GM20431 (cell line): ENCODE data around the gene SUSD1.

ENCODE experiments used
- in situ Hi-C: fragments of 300-500 bp; cut with MseI, MboI; formaldehyde crosslinking; loops from one replicate; pipeline ENCODE4 v1.15.0; 2020; ENCODE audit warnings: low sequenced_read_pairs; ENCODE audit not compliant: unreplicated experiment

Gene SUSD1

DNA sequence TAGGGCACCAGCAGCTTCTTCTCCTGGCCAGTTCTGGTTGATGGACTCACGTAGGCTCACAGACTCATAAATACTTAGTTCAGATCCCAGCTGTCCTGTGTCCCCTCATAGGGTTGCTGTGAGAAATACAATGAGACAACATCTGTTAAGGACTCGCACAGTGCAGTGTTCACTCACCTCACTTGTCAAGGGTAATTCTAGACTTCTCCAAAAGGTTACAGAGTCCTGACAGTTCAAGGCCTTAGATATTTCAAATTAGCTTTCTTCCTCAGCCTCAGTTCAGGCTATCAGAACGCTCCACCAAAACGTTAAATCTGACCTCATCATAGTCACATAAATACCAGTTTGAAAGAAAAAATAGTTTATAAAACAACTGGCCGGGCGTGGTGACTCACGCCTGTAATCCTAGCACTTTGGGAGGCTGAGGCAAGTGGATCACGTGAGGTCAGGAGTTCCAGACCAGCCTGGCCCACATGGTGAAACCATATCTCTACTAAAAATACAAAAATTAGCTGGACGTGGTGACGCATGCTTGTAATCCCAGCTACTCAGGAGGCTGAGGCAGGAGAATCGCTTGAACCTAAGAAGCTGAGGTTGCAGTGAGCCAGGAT, 172.1 kb downstream of the SUSD1 start:
- in situ Hi-C loops, result no loop called here

DNA sequence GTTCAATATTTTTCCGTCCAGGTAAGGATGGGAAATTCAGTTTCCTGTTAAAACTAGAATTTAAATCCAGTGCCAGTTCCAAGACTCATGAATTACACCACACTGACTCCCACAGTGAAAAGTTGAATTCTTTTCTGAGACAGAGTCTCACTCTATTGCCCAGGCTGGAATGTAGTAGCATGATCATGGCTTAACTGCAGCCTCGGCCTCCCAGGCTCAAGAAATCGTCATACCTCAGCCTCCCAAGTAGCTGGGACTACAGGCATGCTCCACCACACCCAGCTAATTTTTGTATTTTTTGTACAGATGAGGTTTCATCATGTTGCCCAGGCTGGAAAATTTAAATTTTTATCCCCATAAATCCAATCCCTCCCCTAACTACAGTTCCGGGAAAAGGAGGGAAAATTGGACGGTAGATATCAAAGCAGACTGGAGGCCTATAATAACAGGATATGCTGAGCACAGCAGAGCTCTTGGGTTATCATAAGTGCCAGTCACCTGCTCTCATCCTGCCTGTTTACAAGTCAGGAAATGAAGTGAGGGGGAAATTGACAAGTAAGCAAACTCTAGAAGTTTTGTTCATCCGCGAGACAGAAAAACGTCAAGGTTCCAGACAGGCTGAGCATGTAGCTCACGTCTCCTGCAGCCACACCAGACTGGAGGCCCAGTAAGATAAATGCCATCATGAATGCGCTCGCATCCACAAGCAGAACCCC, 172.8 kb downstream of the SUSD1 start:
- in situ Hi-C loops, result no loop called here

DNA sequence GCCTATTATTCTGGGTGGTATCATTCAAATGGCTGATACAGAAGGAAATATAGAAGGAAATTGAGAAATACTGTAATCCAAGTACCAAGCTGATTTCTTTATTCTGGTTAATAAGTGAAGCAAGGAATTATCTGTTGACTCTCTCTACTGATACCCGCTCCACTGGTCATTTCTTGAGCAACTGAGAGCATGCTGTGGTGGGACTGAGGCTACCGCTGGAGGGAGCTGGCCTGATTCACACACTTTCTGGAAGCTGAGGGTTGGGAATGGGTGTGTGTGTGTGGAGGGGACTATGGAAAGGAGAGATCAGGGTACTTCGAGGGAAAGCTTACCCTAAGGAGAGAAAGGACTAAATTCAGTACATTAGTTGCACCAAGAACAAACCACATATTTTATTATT, 174.4 kb downstream of the SUSD1 start:
- in situ Hi-C loops, result no loop called here

DNA sequence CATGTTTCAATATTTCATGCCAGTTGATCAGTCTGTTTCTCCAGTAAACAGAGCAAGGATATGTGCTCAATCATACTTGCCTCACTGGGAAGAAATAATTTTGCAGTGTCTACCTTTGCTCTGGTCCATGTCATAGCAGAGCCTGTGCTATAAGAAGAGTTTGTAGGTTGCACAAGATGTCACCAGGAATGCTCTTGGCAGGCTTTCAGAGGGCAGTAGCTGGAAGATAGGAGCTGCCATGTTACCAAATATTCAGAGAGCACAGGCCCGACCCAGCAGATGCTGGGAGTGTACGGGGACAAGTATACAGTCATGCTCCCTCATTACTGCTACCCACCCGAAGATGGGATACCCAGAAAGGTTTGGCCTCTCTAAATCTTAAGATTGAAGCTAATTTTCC, 175.8 kb downstream of the SUSD1 start:
- in situ Hi-C loops, result no loop called here

DNA sequence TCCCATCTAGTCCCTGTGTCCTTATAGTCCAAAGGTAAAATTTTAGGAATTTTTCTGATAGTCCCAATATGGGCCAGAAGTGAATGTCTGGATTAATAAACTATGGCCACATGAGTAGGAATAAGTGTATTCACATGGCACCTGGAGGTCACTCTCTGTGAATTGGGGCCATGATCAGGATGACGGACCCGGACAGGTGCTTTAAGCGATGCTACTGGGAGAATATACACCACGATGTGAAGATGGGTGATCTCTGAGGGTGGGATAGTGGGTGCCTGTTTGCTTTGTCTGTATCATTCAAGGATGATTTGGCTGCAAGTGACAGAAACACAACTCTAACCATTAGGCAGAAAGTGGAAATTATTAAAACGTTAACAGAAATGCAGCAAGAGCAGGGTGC, 177.3 kb downstream of the SUSD1 start:
- in situ Hi-C loops, result no loop called here

DNA sequence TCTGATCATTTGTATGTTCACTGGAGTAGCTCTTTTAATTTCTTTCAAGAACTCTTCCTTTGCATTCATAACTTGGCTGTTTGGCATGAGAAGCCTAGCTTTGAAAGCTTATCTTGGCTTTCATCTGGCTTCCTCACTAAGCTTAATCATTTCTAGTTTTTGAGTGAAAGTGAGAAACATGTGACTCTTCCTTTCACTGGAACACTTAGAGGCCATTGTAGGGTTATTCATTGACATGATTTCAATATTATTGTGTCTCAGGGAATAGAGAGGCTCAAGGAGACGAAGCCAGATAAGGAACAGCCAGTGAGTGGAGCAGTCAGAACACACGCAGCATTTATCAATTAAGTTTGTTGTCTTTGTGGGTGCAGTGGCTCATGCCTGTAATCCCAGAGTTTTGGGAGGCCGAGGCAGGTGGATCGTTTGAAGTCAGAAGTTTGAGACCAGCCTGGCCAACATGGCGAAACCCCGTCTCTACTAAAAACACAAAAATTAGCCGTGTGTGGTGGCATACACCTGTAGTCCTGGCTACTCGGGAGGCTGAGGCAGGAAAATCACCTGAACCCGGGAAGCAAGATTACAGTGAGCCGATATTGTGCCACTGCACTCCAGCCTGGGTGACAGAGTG, 180.2 kb downstream of the SUSD1 start:
- in situ Hi-C loops, result no loop called here

DNA sequence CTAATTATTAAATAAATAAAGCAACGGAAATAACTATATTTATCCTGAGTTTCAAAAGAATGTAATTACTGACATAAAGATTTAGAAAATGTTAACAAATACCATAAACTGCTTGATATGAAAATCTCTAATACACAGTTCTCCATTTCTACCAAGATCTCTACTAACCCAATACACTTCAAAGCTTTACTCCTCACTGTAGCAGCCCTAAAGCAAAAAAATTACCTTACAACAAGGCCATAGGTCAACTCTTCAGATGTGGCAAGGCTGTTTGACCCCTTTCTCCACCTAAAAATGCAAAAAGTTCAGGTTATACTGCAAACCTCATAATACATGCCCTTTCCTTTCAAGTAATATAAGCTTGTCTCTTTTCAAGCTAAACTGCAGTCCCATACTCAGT, 181.8 kb downstream of the SUSD1 start:
- in situ Hi-C loops, result no loop called here

DNA sequence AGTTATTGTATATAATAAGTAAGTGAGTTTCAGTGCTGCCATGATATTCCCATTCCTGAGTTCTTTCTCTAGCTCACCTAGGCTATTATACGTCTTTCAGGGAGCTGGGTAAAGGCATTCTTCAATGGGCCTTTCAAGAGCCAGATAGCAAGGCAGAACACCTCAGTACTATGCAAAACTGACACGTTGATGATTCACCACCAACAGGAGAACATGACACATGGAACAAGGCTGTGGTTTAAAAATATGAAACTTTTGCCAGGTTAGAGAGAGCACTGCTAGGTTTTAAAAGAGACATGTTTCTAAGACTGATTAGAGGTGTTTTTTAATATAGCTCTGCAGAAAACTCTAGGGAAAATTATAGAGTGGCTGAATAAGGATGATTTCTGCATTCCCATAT, 182.6 kb downstream of the SUSD1 start:
- in situ Hi-C loops, result no loop called here

DNA sequence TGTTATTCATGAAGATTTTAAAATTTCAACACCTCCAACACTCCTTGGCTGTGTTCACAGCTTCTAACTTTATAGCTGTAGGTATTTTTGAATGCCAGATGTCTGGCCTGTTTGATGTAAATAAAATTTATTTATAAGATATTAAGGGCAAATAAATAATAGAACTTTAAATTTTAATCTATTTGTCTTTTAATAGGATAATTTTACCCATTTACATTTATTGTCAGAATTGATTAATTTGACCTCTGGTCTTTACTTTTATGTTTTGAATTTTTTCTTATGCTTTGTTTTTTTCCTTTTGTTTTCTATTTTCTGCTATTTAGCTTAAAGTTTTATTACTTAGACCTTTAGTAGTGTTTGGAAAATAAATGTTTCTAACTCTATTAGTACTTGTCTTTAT, 183.9 kb downstream of the SUSD1 start:
- in situ Hi-C loops, result no loop called here
